H9 (cell line): ENCODE results near the gene CLPTM1L. TPM values are rescaled to one million over a fixed set of nuclear protein-coding genes. Genes with fewer than 3 reads are reported as not detected.
A peak's percentile ranks its signal among the peaks of the same experiment; 100 is the strongest.

Experiments
- DNase-seq: peaks from one replicate; pipeline ENCODE4 v3.0.0-alpha.2; 2017
- H2AFZ ChIP-seq: one replicate; pipeline ENCODE4 v1.6.1; 2013; ENCODE audit warnings: mild to moderate bottlenecking, low read length, control low read depth, moderate library complexity
- H2AK5ac ChIP-seq: 2 replicates; pipeline ENCODE4 v1.6.1; 2013; ENCODE audit warnings: low read length, control low read depth, mixed read lengths; ENCODE audit not compliant: insufficient read length
- H2BK120ac ChIP-seq: one replicate; pipeline ENCODE4 v1.6.1; 2013; ENCODE audit warnings: low read depth, mild to moderate bottlenecking, low read length, control low read depth, inconsistent platforms; ENCODE audit not compliant: poor library complexity, severe bottlenecking
- H2BK12ac ChIP-seq: 2 replicates; pipeline ENCODE4 v1.6.1; 2013; ENCODE audit warnings: low read length, control low read depth, mixed read lengths, low read depth; ENCODE audit not compliant: insufficient read length
- H2BK15ac ChIP-seq: 2 replicates; pipeline ENCODE4 v1.6.1; 2013; ENCODE audit warnings: low read depth, low read length, control low read depth
- H2BK20ac ChIP-seq: one replicate; pipeline ENCODE4 v1.6.1; 2013; ENCODE audit warnings: low read depth, mild to moderate bottlenecking, low read length, control low read depth, inconsistent platforms; ENCODE audit not compliant: poor library complexity, severe bottlenecking
- H2BK5ac ChIP-seq: 2 replicates; pipeline ENCODE4 v1.6.1; 2013; ENCODE audit warnings: low read length, control low read depth, mixed read lengths; ENCODE audit not compliant: insufficient read length
- H3K14ac ChIP-seq: 2 replicates; pipeline ENCODE4 v1.6.1; 2013; ENCODE audit warnings: low read length, control low read depth; ENCODE audit not compliant: insufficient read depth
- H3K18ac ChIP-seq: 2 replicates; pipeline ENCODE4 v1.6.1; 2013; ENCODE audit warnings: low read depth, mild to moderate bottlenecking, mixed read lengths, low read length, control low read depth; ENCODE audit not compliant: insufficient read length
- H3K23ac ChIP-seq: 2 replicates; pipeline ENCODE4 v1.6.1; 2013; ENCODE audit warnings: low read length, control low read depth, mixed read lengths, low read depth; ENCODE audit not compliant: insufficient read length
- H3K23me2 ChIP-seq: 2 replicates; pipeline ENCODE4 v1.6.1; 2013; ENCODE audit warnings: low read depth, mild to moderate bottlenecking, mixed read lengths, low read length, control low read depth; ENCODE audit not compliant: insufficient read length, poor library complexity, severe bottlenecking
- H3K27ac ChIP-seq: 2 replicates; pipeline ENCODE4 v1.5.1; 2013; ENCODE audit warnings: low read length, control low read depth, mixed read lengths, low read depth; ENCODE audit not compliant: insufficient read length
- H3K27me3 ChIP-seq: 2 replicates; pipeline ENCODE4 v1.6.1; 2013; ENCODE audit warnings: low read length, control low read depth, inconsistent platforms; ENCODE audit not compliant: insufficient read depth
- H3K4ac ChIP-seq: 2 replicates; pipeline ENCODE4 v1.6.1; 2013; ENCODE audit warnings: low read depth, mild to moderate bottlenecking, control low read depth, inconsistent platforms, low read length, moderate library complexity
- H3K4me1 ChIP-seq: 2 replicates; pipeline ENCODE4 v1.6.1; 2013; ENCODE audit warnings: low read length, control low read depth, inconsistent platforms; ENCODE audit not compliant: insufficient read depth
- H3K4me2 ChIP-seq: 2 replicates; pipeline ENCODE4 v1.6.1; 2013; ENCODE audit warnings: low read length, control low read depth, mixed read lengths; ENCODE audit not compliant: insufficient read length, insufficient read depth
- H3K56ac ChIP-seq: 2 replicates; pipeline ENCODE4 v1.6.1; 2013; ENCODE audit warnings: low read depth, mild to moderate bottlenecking, mixed read lengths, low read length, control low read depth; ENCODE audit not compliant: insufficient read length
- H3K79me1 ChIP-seq: 2 replicates; pipeline ENCODE4 v1.6.1; 2013; ENCODE audit warnings: low read depth, mild to moderate bottlenecking, moderate library complexity, low read length, control low read depth, inconsistent platforms; ENCODE audit not compliant: insufficient read depth, poor library complexity, severe bottlenecking
- H3K79me2 ChIP-seq: 2 replicates; pipeline ENCODE4 v1.6.1; 2013; ENCODE audit warnings: low read length, control low read depth, inconsistent platforms; ENCODE audit not compliant: insufficient read depth
- H3K9ac ChIP-seq: 2 replicates; pipeline ENCODE4 v1.6.1; 2013; ENCODE audit warnings: low read length, control low read depth, mixed read lengths; ENCODE audit not compliant: insufficient read length; ENCODE audit errors: extremely low read depth
- H3K9me3 ChIP-seq: one replicate; pipeline ENCODE4 v1.6.1; 2013; ENCODE audit warnings: low read depth, low read length, inconsistent platforms; ENCODE audit not compliant: control insufficient read depth
- H3T11ph ChIP-seq: one replicate; pipeline ENCODE4 v1.6.1; 2013; ENCODE audit warnings: mild to moderate bottlenecking, low read length, control low read depth, inconsistent platforms
- H4K20me1 ChIP-seq: one replicate; pipeline ENCODE4 v1.6.1; 2013; ENCODE audit not compliant: control insufficient read depth, insufficient read length, insufficient read depth
- H4K5ac ChIP-seq: 2 replicates; pipeline ENCODE4 v1.6.1; 2013; ENCODE audit warnings: low read depth, mild to moderate bottlenecking, mixed read lengths, low read length, control low read depth; ENCODE audit not compliant: insufficient read length
- H4K8ac ChIP-seq: replicated peaks from 2 replicates; pipeline ENCODE4 v1.6.1; 2013; ENCODE audit warnings: low read length, control low read depth, mixed read lengths, low read depth; ENCODE audit not compliant: insufficient read length
- H4K91ac ChIP-seq: 2 replicates; pipeline ENCODE4 v1.6.1; 2013; ENCODE audit warnings: low read depth, mild to moderate bottlenecking, moderate library complexity, mixed read lengths, low read length, control low read depth; ENCODE audit not compliant: insufficient read length
- H3K27ac Mint-ChIP-seq, 3 experiments: 2 replicates in 2 of 3; 3 replicates in 1 of 3; pipeline ENCODE4 v1.8.0; 2020 to 2021; ENCODE audit warnings: mixed read lengths in 3 of 3, mild to moderate bottlenecking in 1 of 3, moderate library complexity in 1 of 3
- H3K27me3 Mint-ChIP-seq: 2 replicates; pipeline ENCODE4 v1.8.0; 2021; ENCODE audit warnings: low read depth, mild to moderate bottlenecking, moderate library complexity, mixed read lengths
- H3K36me3 Mint-ChIP-seq, 3 experiments: 2 replicates in 2 of 3; 3 replicates in 1 of 3; pipeline ENCODE4 v1.8.0; 2020 to 2021; ENCODE audit warnings: low read depth in 3 of 3, mixed read lengths in 3 of 3; ENCODE audit not compliant: insufficient read depth in 1 of 3
- H3K4me1 Mint-ChIP-seq, 2 experiments: 2 replicates each; pipeline ENCODE4 v1.8.0; 2020; ENCODE audit warnings: mixed read lengths in 2 of 2
- H3K4me3 Mint-ChIP-seq, 2 experiments: 2 replicates in 1 of 2; 3 replicates in 1 of 2; pipeline ENCODE4 v1.8.0; 2020 to 2021; ENCODE audit warnings: mild to moderate bottlenecking in 2 of 2, mixed read lengths in 2 of 2, moderate library complexity in 1 of 2
- H3K9me3 Mint-ChIP-seq, 2 experiments: 2 replicates in 1 of 2; 3 replicates in 1 of 2; pipeline ENCODE4 v1.8.0; 2020; ENCODE audit warnings: mild to moderate bottlenecking in 2 of 2, mixed read lengths in 2 of 2, moderate library complexity in 1 of 2
- CTCF ChIP-seq: fragments of 200-600 bp; sonication (generic); conservative IDR thresholded peaks from 3 replicates; pipeline ENCODE4 v1.8.0; 2021; ENCODE audit warnings: antibody characterized with exemption, mild to moderate bottlenecking
- WGBS: extraction: QIAGEN DNeasy Blood & Tissue Kit; methylation state at CpG from one replicate; pipeline ENCODE4 v1.1.7; 2013; ENCODE audit warnings: missing lambda C conversion rate, low lambda C conversion rate, mixed read lengths; ENCODE audit not compliant: insufficient read length; ENCODE audit errors: extremely low coverage; 5-methylcytosine and 5-hydroxymethylcytosine counted together
- total RNA-seq: library from RNA; stranded (reverse); gene quantifications from 2 replicates; pipeline ENCODE4 v1.2.1, GENCODE V29; 2021

Gene CLPTM1L
- total RNA-seq, 1 experiment from 2014 or later, result 108 TPM

GRCh38 chr5:1385395-1386273 lies 40.7 kb upstream of the CLPTM1L start:
- no peaks in the 10 kb centered on the region; a peak in 1 of 7 replicates for H3K36me3 Mint-ChIP-seq

More at GRCh38 chr5:1385395-1386273, 40.7 kb upstream of the CLPTM1L start:
- H3K9ac ChIP-seq, result peak overlapping the region; percentile 15
- H3K4me1 ChIP-seq, result no peaks in the 10 kb centered on the region; the same call in 1 of the 2 replicates
- no peak overlapping the region for H2AFZ ChIP-seq
- H3T11ph ChIP-seq, result no peak overlapping the region
- peak overlapping the region; percentile 83 to 88 for H3K4me3 Mint-ChIP-seq
- H3K9me3 ChIP-seq, result no peaks in the 10 kb centered on the region
- no peak overlapping the region for H3K56ac ChIP-seq
- peaks cover 7% of the 10 kb centered on the region; the same call in 1 of the 2 replicates for H3K27me3 ChIP-seq
- H3K18ac ChIP-seq, result no peak overlapping the region
- H3K27ac ChIP-seq, result no peak overlapping the region
- no peaks in the 10 kb centered on the region for H3K79me2 ChIP-seq
- H4K20me1 ChIP-seq, result peaks cover 4% of the 10 kb centered on the region
- H2BK20ac ChIP-seq, result no peak overlapping the region
- H4K5ac ChIP-seq, result no peak overlapping the region
- no peak overlapping the region for H2BK120ac ChIP-seq
- 0 out of 2 replicates have a peak overlapping the region, but pooled peaks have one; percentile 23 for H3K14ac ChIP-seq
- no peak overlapping the region for H4K8ac ChIP-seq
- H3K27me3 Mint-ChIP-seq, result peaks cover 87% of the 10 kb centered on the region
- H3K27ac Mint-ChIP-seq, result peak overlapping the region in 2 of 3 experiments; percentile 47 to 61; a peak in 3 of 7 replicates
- no peak overlapping the region for H2BK5ac ChIP-seq
- H3K4me1 Mint-ChIP-seq, result peaks cover 12 to 15% of the 10 kb centered on the region in 2 experiments
- H2BK15ac ChIP-seq, result no peak overlapping the region
- DNase-seq, result peak; percentile 89
- H2AK5ac ChIP-seq, result no peak overlapping the region
- peaks cover 2% of the 10 kb centered on the region in 2 experiments; a peak in 1 of 5 replicates for H3K9me3 Mint-ChIP-seq
- peak overlapping the region; percentile 46 for H3K4me2 ChIP-seq
- H4K91ac ChIP-seq, result no peak overlapping the region
- whole genome bisulfite sequencing, result no CpG with 5 or more reads among the region's 48 CpGs
- no peak for TF ChIP-seq CTCF
- H3K23me2 ChIP-seq, result peaks cover 6% of the 10 kb centered on the region
- no peaks in the 10 kb centered on the region for H3K79me1 ChIP-seq
- no peak overlapping the region for H2BK12ac ChIP-seq
- H3K23ac ChIP-seq, result no peak overlapping the region
- H3K4ac ChIP-seq, result no peak overlapping the region
